Activated naive CD8-positive, alpha-beta T cell (primary cell): ENCODE data around the gene VPS41.

ENCODE experiments used
- H3K27ac Mint-ChIP-seq: one replicate; pipeline ENCODE4 v1.8.0; 2021; ENCODE audit warnings: mixed read lengths
- H3K27me3 Mint-ChIP-seq: one replicate; pipeline ENCODE4 v1.8.0; 2021; ENCODE audit warnings: mixed read lengths
- H3K36me3 Mint-ChIP-seq: one replicate; pipeline ENCODE4 v1.8.0; 2021; ENCODE audit warnings: mixed read lengths
- H3K4me1 Mint-ChIP-seq: one replicate; pipeline ENCODE4 v1.8.0; 2021; ENCODE audit warnings: low read depth, mixed read lengths
- H3K4me3 Mint-ChIP-seq: one replicate; pipeline ENCODE4 v1.8.0; 2021; ENCODE audit warnings: mild to moderate bottlenecking, mixed read lengths
- H3K9me3 Mint-ChIP-seq: one replicate; pipeline ENCODE4 v1.8.0; 2021; ENCODE audit warnings: low read depth, mixed read lengths

Gene VPS41

GRCh38 chr7:38929460-38930171 lies 20.6 kb upstream of the VPS41 start:
- H3K4me1 Mint-ChIP-seq = no peaks in the 10 kb centered on the region
- no peaks in the 10 kb centered on the region for H3K9me3 Mint-ChIP-seq
- H3K4me3 Mint-ChIP-seq = no peak overlapping the region
- peaks cover 5% of the 10 kb centered on the region for H3K27me3 Mint-ChIP-seq
- H3K36me3 Mint-ChIP-seq = no peaks in the 10 kb centered on the region
- H3K27ac Mint-ChIP-seq = no peak overlapping the region

DNA sequence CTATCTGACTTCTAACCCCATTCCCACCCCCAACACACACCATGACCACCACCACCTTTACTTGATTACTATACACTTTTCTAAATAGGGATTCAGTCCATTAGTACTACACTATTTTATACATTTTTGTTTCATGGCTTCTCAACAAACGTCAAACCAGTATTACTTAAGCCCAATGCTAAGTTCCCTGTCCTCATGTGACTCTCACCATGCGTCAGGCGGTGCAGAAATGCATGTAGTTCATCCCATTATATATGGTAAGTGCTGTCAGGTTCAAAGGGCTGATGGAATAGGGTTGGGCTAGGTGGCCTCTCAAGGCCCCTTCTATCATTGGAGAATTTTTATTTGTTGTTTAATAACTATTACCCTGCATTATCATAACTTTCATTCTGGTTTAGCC lies 19.5 kb upstream of the VPS41 start:
- Mint-ChIP-seq H3K27ac (no peak overlapping the region), H3K4me1 (no peaks in the 10 kb centered on the region), H3K4me3 (no peak overlapping the region), H3K9me3 (no peaks in the 10 kb centered on the region), H3K36me3 (no peaks in the 10 kb centered on the region), H3K27me3 (peaks cover 4% of the 10 kb centered on the region)

- Mint-ChIP-seq H3K36me3 (no peaks in the 10 kb centered on the region), H3K4me1 (no peaks in the 10 kb centered on the region), H3K4me3 (no peak overlapping the region), H3K27ac (no peak overlapping the region), H3K27me3 (peaks cover 6% of the 10 kb centered on the region), H3K9me3 (no peaks in the 10 kb centered on the region)
Observed at GRCh38 chr7:38927751-38928150, 18.8 kb upstream of the VPS41 start.

DNA sequence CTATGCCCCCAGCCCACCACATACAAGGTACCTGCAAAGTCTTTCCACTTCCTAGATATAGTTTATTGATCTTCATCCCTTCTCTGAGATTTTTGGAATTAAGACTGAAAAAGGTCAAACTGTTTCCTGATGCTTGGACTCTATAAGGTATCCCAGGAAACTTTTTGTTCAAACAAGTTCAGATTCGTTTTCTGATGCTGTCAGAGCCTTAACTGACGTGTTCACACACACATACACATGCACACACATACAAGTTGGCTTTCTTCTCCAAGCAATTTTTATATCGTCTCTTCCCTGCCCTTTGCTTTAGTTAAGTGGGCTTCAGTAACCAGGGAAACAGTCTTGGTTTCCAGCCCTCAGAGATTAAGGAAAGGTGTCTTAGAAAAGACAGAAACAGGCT lies 11.7 kb upstream of the VPS41 start:
- no peaks in the 10 kb centered on the region for H3K36me3 Mint-ChIP-seq
- H3K27ac Mint-ChIP-seq = no peak overlapping the region
- no peaks in the 10 kb centered on the region for H3K4me1 Mint-ChIP-seq
- H3K27me3 Mint-ChIP-seq = peaks cover 6% of the 10 kb centered on the region
- H3K9me3 Mint-ChIP-seq = no peaks in the 10 kb centered on the region
- H3K4me3 Mint-ChIP-seq = no peak overlapping the region

GRCh38 chr7:38916396-38916795 lies 7.4 kb upstream of the VPS41 start:
- no peak overlapping the region for H3K27ac Mint-ChIP-seq
- H3K4me1 Mint-ChIP-seq = no peaks in the 10 kb centered on the region
- peaks cover 5% of the 10 kb centered on the region for H3K36me3 Mint-ChIP-seq
- no peak overlapping the region for H3K4me3 Mint-ChIP-seq
- no peaks in the 10 kb centered on the region for H3K9me3 Mint-ChIP-seq
- peaks cover 6% of the 10 kb centered on the region for H3K27me3 Mint-ChIP-seq

- Mint-ChIP-seq H3K9me3 (no peaks in the 10 kb centered on the region), H3K27me3 (peaks cover 4% of the 10 kb centered on the region), H3K36me3 (peaks cover 7% of the 10 kb centered on the region), H3K4me3 (peak overlapping the region; percentile 99), H3K4me1 (peaks cover 27% of the 10 kb centered on the region), H3K27ac (no peak overlapping the region)
Observed at GRCh38 chr7:38909870-38910269, 879 bp upstream of the VPS41 start.

- Mint-ChIP-seq H3K36me3 (peaks cover 2% of the 10 kb centered on the region), H3K9me3 (no peaks in the 10 kb centered on the region), H3K27ac (peak overlapping the region; percentile 2), H3K4me1 (peaks cover 36% of the 10 kb centered on the region), H3K27me3 (no peaks in the 10 kb centered on the region), H3K4me3 (peak overlapping the region; percentile 99)
Observed at GRCh38 chr7:38907766-38908165, 1.2 kb downstream of the VPS41 start.

DNA sequence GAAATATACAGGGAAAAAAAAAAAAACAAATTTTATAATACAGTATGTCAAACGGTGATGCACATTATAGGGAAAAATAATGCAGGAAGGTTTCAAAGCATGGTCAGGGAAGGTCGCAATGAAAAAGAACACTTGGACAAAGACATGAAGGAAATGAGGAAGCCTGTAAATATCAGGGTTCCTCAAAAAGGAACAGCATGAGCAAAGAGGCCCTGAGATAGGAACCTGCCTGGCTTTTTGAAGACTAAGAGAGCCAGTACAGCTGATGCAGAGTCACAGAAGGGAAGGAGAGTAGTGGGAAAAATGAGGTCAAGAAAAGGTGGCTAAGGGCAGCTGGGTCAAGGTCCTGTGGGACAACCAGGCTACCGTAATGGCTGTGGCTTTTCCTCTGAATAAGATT lies 1.9 kb downstream of the VPS41 start:
- H3K9me3 Mint-ChIP-seq = no peaks in the 10 kb centered on the region

DNA sequence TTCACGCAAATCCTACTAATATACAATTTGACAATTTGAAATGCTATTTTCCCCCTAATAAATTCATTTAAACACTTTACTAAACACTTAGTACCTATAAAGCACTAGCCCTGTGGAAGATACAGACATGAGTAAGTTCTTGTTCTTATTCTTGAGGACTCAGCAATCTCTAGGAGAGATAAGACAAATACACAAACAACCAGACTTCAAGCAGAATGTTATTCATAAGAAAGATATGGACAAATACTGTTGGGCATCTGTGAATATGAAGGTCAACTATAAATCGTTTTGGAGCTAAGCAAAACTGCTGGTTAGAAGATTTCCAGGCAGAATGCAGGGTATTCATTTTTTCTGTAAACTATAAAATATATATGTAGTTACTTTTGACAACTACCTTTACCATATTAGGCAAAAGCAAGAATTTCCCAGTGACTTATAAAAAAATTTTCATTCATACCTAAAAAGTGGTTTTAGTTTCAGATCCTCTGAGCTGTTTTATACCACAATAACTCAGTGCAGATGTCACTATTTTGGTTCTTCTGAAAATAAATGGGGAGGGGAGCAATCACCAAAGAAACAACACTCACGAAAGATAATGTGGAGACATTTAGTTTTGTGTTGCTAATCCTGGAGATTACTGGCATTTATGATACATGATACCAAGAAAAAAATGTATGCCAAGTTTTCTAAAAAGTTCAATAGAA lies 3.8 kb downstream of the VPS41 start:
- H3K4me1 Mint-ChIP-seq = peaks cover 52% of the 10 kb centered on the region
- peaks cover 7% of the 10 kb centered on the region for H3K36me3 Mint-ChIP-seq
- H3K27ac Mint-ChIP-seq = no peak overlapping the region
- H3K9me3 Mint-ChIP-seq = no peaks in the 10 kb centered on the region
- no peak overlapping the region for H3K4me3 Mint-ChIP-seq
- H3K27me3 Mint-ChIP-seq = no peaks in the 10 kb centered on the region

More for the DNA sequence above, 1.9 kb downstream of the VPS41 start:
- Mint-ChIP-seq H3K36me3 (peaks cover 5% of the 10 kb centered on the region), H3K4me3 (peak overlapping the region; percentile 52), H3K27me3 (no peaks in the 10 kb centered on the region), H3K27ac (no peak overlapping the region), H3K4me1 (peaks cover 42% of the 10 kb centered on the region)

DNA sequence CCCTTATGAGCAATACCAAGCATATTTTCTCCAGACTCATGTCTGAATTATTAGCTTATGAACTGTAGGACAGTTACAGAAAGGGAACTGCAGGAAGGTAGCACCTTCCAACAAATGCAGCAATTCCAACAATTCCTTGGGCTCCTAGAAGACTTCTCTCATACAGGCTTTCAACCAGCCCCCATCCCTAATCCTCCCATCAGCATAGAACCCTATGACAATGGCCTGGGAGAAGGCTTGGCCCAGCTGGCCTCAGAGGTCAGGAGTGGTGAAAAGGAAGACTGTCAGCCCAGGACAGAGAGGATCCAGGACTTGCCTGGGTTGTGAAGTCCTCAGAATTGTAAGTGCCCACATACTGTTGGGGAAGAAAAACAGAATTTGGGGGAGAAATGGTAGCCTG lies 5.9 kb downstream of the VPS41 start:
- Mint-ChIP-seq H3K4me3 (no peak overlapping the region), H3K27ac (no peak overlapping the region), H3K9me3 (no peaks in the 10 kb centered on the region), H3K36me3 (peaks cover 14% of the 10 kb centered on the region), H3K27me3 (no peaks in the 10 kb centered on the region), H3K4me1 (peaks cover 49% of the 10 kb centered on the region)

DNA sequence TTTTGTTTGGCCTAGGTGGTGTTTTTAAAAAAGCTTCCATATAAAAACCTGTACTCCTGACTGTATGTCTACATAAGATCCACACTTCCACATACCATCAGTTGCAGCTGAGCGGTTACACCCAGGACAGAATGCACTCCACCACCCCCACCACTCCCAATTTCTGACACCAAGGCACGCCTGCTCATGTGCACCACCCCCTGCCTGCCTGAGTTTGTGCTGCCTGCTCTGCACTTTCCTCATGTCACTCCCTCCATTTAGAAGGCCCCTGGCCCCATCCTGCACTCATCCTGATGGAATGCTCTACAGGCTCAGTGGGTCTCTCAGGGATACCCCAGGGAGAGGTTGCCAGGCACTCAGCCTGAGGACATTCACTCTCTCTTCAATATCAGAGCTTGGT lies 6.5 kb downstream of the VPS41 start:
- H3K36me3 Mint-ChIP-seq = peaks cover 17% of the 10 kb centered on the region
- H3K9me3 Mint-ChIP-seq = no peaks in the 10 kb centered on the region
- no peaks in the 10 kb centered on the region for H3K27me3 Mint-ChIP-seq
- peaks cover 43% of the 10 kb centered on the region for H3K4me1 Mint-ChIP-seq
- no peak overlapping the region for H3K4me3 Mint-ChIP-seq
- no peak overlapping the region for H3K27ac Mint-ChIP-seq

GRCh38 chr7:38893061-38893460 lies 15.9 kb downstream of the VPS41 start:
- no peak overlapping the region for H3K4me3 Mint-ChIP-seq
- H3K27ac Mint-ChIP-seq = no peak overlapping the region
- H3K27me3 Mint-ChIP-seq = no peaks in the 10 kb centered on the region
- peaks cover 10% of the 10 kb centered on the region for H3K4me1 Mint-ChIP-seq
- peaks cover 4% of the 10 kb centered on the region for H3K9me3 Mint-ChIP-seq
- H3K36me3 Mint-ChIP-seq = peaks cover 39% of the 10 kb centered on the region

- peaks cover 40% of the 10 kb centered on the region for H3K36me3 Mint-ChIP-seq
Observed at GRCh38 chr7:38890597-38890996, 18.4 kb downstream of the VPS41 start.

GRCh38 chr7:38889872-38890432 lies 19.0 kb downstream of the VPS41 start:
- Mint-ChIP-seq H3K36me3 (peaks cover 38% of the 10 kb centered on the region), H3K9me3 (peaks cover 4% of the 10 kb centered on the region), H3K4me3 (no peak overlapping the region), H3K27me3 (no peaks in the 10 kb centered on the region), H3K4me1 (peaks cover 14% of the 10 kb centered on the region), H3K27ac (no peak overlapping the region)

More at GRCh38 chr7:38890597-38890996, 18.4 kb downstream of the VPS41 start:
- Mint-ChIP-seq H3K4me3 (no peak overlapping the region), H3K27me3 (no peaks in the 10 kb centered on the region), H3K27ac (no peak overlapping the region), H3K4me1 (peaks cover 11% of the 10 kb centered on the region), H3K9me3 (peaks cover 4% of the 10 kb centered on the region)

GRCh38 chr7:38889079-38889478 lies 19.9 kb downstream of the VPS41 start:
- Mint-ChIP-seq H3K27ac (no peak overlapping the region), H3K4me1 (peaks cover 16% of the 10 kb centered on the region), H3K36me3 (peaks cover 37% of the 10 kb centered on the region), H3K27me3 (no peaks in the 10 kb centered on the region), H3K9me3 (peaks cover 4% of the 10 kb centered on the region), H3K4me3 (no peak overlapping the region)
